T-helper 1 cell (primary cell): ENCODE measurements around the gene TNFAIP8L1.

Source experiments
- DNase-seq, 5 donors: peaks; one replicate each; pipeline ENCODE4 v3.0.0-alpha.2; 2012 to 2020

TNFAIP8L1 gene

GRCh38 chr19:4682417-4683200, 43.3 kb downstream of the TNFAIP8L1 start:
- DNase-seq, result no peak

DNA sequence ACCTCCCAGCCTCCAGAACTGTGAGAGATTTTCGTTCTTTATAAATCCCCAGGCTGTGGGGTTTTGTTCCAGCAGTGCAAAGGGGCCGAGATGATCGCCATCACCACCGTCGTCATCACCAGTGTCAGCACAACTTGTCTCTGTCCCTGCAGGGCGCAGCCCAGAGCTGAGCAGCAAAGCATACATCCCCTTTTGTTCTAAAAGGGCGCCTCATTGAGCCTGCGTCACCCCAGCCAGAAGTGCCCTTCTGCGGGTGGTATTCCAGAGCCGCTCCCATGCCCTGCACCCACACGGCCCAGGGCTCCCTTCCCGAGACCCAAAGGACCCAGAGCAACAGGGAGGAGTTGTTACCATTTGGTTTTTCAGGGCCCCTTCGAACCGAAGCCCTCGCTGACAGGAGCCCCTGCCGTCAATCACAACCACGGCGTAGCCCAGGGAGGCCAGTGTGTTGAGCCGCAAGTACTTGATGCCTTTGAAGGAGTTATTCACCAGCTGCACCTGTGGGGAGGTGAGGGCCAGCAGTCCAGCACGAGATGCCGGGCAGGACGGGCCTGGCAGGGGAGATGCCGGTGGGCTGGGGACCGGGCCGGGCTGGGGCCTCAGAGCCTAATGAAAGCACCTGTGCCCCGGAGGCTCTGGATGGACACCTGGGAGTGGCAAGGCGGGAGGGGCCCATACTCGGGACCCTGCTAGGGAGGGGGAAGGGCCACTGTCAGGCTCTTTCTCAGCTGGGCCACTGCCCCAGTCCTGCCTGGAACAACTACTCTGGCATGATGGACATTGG, 45.2 kb downstream of the TNFAIP8L1 start:
- no peak for DNase-seq

- no peak for DNase-seq
These were observed 47.4 kb downstream of the TNFAIP8L1 start for GRCh38 chr19:4686700-4687099.

DNA sequence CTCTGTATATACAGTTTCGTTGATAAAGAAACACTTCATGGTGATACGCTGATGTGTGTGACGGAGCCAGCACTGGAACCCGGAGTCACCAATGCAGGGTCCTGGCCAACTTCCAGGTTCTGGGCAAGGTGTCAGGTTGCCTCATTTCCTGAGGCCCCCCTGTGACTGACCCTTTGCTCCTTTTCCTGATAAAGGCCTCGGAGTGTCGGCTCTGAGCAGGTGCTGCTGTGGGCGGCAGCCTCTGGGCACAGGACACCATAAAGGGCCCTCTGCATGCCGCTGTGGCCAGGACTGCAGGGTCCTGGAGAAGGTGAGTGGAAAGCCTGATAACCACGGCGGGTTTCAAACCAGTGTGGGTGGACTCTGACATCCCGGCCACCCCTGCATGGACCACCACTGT, 48.1 kb downstream of the TNFAIP8L1 start:
- no peak for DNase-seq

DNA sequence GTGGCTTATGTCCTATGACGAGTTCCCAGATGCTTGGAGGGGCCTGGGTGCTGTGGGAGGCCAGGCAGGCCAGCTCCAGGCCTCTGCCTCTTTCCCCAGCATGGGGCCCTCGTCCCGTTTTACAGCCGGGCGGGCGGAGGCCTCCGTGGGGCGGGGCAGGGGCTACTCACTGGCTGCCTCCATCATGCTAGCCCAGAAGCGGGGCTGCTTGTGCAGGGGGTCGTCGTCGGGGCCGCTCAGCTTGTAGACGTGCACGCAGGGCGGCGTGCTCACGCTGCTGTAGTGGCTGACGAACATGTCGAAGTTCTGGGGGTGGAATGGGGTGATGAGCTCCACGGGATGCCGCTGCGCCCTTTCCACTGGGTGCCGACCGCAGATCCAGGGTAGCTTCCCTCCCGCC, 49.3 kb downstream of the TNFAIP8L1 start:
- no peak for DNase-seq

DNA sequence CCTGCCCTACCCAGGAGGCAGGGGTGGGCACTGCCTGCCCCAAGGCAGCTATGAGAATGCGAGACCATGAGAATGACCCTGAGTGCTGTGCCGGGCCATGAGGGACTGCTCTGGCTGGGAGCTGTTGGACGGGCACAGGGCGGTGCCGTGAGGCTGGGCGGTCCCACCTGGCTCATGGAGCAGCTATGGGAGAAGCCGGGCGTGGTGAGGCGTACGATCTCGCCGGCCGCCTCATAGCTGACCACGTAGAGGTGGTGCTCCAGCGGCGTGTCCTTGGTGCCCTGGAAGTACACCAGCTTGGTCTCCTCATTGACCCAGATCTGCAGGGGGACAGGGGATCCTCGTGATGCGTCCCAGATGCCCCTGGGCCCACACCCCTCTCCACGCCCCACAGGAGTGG, 50.1 kb downstream of the TNFAIP8L1 start:
- DNase-seq, result no peak

DNA sequence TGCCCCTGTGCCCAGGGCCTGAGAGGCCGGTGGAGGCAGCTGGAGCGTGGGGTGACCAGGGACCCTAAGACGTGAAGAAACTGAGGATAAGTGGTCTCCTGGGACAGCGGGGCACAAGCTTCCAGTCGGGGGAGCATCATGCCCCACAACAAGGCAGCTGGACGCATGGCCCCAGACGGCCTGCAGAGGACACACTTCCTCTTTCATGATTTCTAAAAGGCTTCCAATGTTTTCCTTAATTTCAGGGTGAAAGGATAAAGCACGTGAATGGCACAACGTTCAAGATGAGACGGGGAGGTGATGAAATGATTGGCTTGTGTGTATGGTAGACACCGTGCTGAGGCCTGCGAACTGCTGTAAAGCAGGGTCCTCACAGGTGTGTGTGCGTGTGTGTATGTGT, 51.0 kb downstream of the TNFAIP8L1 start:
- DNase-seq, result no peak

GRCh38 chr19:4691373-4691772, 52.1 kb downstream of the TNFAIP8L1 start:
- no peak for DNase-seq

DNA sequence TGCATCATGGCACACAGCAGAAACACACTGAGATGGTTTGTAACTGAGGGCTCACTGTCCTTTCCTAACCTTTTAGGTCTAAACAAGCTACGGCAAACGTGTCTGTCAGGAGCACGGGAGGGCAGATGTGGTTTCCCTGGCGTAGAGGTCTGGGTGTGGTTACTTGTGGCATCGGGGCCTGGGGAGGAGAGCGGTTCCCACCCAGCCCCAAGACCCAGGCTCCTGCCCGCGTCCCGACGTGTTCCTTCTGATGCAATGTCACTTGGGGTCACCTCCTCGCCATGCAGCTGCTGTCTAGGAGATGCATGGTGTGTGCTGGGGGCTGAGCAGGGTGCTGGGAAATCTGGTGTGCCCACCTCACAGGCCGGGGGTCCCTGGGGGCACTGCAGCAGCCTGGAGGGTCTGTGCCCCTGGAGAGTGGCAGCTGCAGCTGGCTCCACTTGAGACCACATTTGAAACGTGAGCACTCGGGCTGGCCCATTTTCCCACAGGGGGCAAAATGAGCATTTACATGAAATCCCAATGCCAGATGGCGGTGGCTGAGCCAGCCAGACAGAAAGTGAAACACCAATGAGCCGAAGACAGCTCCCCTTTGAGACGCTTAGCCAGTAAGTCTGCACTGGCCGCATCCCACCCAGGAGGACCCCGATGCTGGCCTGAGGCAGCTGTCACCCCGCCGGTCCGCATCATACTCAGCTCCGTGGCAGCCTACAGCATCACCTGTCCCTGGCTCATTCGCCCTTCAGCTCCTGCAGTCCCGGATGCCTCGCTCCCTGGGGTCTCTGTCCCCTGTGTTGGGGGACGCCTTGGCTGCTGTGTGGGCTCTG, 53.1 kb downstream of the TNFAIP8L1 start:
- no peak for DNase-seq

DNA sequence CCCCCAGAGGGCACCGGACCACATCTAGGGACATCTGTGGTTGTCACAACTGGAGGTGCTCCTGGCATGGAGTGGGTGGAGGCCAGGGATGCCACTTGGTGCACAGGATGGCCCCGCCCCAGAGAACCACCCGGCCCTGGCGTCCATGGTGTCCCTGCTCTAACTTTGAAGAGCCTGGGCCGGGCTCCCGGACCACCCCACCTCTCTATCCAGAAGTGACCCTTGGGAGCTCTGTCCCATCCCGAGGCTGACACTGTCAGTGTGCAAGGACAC, 53.7 kb downstream of the TNFAIP8L1 start:
- no peak for DNase-seq

DNA sequence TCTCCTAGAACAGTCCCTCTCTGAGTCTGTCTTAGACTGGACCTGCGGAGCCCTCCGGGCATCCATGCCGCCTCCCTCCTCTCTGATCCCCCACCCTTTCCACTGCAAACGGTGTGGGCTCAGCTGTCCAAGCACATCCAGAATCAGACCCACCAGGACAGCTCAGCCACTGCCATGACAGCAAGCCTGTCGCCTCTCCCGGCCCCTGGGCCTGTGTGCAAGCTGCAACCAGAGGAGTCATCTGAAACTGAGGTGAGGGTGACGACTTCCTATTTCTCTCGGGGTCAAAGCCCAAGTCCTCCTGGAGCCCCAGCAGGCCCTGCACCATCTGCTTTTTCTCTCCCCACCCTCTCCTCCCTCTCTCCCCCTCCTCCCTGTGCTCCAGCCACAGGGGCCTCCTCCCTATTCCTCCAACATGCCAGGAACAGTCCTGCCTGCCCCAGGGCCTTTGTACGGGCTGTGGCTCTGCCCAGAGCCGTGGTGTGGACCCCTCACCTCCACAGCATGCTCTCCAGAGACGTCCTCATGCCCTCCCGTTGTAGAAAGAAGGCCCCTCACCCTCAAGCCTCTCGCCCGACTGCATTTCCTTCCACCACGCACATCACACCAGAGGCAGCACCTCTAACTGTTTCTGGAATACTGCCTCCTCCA, 54.3 kb downstream of the TNFAIP8L1 start:
- DNase-seq, result no peak

DNA sequence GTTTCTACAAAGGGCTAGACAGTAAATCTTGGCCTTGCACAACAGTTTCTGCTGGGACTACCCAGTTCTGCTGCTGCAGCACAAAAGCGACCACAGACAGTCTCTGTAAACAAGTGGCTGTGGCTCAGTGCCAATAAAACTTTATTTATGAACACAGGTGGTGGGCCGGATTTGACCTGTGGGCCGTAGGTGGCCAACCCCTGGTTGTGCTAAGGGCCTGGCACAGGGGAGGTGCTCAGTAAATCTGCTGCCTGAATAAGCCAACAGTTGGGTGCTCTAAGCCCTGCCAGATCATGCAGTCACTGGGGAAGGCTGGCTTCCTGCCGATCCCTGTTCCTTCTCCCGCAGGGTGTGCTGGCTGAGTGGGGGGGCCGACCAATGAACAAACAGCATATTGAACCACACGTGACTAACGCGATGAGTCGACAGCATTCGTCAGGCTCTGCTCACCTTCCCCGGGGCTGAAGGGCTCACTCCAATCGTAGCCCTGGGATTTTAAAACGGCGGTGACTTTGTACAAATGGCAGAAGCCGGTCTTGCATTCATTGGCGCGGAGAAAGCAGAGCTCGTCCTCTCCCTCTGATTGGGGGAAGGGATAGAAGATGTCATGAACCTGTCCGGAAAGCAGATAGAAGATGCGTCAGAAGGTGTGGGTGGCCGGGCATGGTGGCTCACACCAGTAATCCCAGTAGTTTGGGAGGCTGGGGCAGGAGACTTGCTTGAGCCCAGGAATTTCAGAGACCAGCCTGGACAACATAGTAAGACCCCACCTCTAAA, 55.1 kb downstream of the TNFAIP8L1 start:
- DNase-seq, result no peak

DNA sequence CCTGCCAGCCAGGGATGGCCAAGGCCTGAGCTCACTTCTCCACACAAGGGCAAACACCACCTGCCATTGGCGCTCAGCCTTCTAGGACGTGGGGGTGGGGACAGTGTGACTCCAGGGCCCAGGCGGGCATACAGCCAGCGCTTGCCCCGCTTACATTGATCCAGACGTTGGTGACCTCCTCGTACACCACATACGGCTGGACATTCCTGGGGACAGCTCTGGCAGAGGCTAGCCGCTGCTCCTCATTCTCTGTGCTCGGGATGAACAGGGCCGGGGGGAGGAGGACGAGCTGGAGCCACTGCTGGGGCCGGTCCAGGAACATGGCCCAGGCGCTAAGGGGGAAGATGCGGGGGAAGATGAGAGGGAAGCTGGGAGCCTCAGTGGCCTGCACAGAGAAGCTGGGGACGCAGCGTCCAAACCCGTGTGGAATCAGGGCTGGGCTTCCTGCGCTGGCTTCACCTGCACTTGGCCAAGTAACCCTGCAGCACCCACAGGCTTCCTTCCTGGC, 56.0 kb downstream of the TNFAIP8L1 start:
- DNase-seq, result no peak

DNA sequence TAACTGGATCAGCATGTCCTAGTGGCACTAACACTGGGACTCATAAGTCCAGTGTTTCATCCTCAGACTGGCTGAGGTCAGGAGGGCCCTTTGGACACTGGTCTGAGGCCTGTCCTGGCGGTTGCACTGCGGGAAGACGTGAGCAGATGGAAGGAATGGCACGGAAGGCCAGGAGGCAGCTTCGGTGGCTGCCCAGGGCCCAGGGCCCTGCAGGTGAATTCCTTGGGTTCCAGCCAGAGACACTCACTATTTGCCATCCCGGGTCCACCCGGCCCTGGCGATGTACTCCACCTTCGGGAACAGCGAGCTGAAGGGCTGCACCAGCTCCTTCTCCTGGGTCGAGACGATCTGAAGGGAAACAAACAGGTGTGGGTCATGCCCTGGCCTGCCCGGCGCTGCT, 58.0 kb downstream of the TNFAIP8L1 start:
- no peak for DNase-seq

- DNase-seq, result no peak
These were observed 60.7 kb downstream of the TNFAIP8L1 start for GRCh38 chr19:4699826-4700692.

DNA sequence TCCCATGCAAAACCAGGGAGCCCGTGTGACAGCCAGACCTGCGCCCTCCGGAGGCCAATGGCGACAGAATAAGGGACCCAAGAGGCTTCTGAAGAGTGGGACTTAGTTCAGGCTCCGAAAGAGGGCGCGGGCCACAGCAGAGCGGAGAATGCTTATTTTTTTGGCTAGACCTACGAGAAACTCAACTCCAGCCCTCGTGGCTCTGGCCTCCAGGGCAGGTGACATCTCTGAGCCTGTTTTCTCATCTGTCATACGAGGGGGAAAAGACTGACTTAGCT, 61.3 kb downstream of the TNFAIP8L1 start:
- DNase-seq, result no peak

DNA sequence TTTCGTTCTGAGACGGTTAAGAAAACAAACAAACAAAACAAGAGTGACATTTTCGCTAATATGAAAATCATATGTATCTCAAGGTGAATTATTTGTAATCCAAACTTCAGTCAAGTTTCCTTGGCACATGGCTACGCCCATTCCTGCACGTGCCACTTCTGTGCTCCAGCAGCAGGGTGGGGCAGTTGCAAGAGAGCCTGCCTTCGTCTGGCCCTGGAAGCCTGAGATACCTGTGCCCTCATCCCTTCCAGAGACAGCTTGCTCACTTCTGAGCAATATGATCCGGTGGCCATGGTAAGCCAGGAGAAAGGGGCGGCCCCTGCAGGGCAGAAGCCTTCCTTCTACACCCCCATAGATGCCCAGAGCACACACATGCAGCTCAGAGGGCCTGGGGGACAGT, 62.2 kb downstream of the TNFAIP8L1 start:
- no peak for DNase-seq

DNA sequence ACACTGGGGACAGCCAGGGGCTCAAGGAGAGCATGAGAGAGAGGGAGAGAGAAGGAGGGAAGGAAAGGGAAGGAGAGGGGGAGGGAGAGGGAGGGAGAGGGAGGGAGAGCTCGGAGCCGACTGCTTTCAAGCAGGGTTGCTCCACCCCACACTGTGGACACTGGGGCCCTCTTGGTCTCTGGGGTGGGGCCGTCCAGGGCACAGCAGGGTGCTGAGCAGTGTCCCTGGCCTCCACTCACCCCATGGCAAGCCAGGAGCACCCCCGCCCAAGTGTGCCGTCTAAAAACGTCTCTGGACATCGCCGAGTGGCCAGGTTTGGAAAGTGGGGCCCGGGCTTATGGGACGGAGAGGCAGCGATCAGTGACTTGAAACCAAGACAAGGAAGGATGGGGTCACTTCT, 63.4 kb downstream of the TNFAIP8L1 start:
- no peak for DNase-seq

DNA sequence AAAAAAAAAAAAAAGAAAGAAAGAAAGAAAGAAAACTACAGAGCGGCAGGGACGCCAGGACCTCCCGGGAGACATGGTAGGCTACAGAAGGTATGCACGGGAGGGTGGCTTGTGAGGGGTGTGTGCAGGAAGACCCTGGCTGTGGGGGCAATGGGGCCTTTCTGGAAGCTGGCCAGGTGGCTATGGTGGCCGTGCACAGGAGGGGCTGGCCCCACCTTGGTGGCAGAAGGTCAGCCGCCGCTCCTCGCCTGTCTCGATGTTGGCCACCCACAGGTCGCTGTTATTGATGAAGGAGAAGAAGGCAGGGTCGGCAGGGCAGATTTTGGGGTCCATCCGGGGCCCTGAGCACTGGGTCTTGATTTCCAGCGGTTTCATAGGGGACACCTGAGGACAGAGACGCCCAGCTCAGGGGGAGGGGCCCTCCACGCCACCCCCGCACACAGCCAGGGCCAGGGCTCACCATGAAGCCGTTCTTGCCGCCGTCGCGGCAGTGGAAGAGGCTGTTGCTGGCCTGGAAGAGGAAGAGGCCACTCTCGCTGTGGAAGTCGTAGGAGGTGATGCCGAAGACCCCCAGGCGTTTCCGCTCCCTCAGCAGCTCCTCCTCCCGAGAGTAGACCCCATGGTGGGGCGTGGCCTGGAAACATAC, 64.5 kb downstream of the TNFAIP8L1 start:
- no peak for DNase-seq

GRCh38 chr19:4704317-4704673, 65.0 kb downstream of the TNFAIP8L1 start:
- no peak for DNase-seq
